PC-3 (cell line): ENCODE measurements around the gene ZNF846. TPM values are rescaled to one million over a fixed set of nuclear protein-coding genes. Genes with fewer than 3 reads are reported as not detected.

Experiments
- ATAC-seq: fragments of 200-7000 bp; cut with Tn5 transposase; 2 replicates; pipeline ENCODE4 v1.9.1; 2020; ENCODE audit warnings: mild to moderate bottlenecking, moderate library complexity
- BruUV-seq: library from RNA; stranded (reverse); fragments of 400-500 nt; replicated peaks from 2 replicates; lab custom pipeline; 2021; lab: Mats Ljungman, UMichigan
- CTCF ChIA-PET: fragments of 300-600 bp; sonication (Branson Sonifier 250); formaldehyde crosslinking; loops from one replicate; lab custom pipeline; 2022; ENCODE audit warnings: antibody characterized with exemption; lab: Charles Lee
- POLR2A ChIA-PET: fragments of 300-600 bp; sonication (Branson Sonifier 250); formaldehyde crosslinking; loops from one replicate; lab custom pipeline; 2022; ENCODE audit warnings: antibody characterized with exemption; ENCODE audit not compliant: unreplicated experiment; lab: Charles Lee
- DNase-seq: peaks from one replicate; pipeline ENCODE4 v3.0.0-alpha.2; 2015
- H2AFZ ChIP-seq: fragments of 300-600 bp; sonication (generic); 2 replicates; pipeline ENCODE4 v1.6.0; 2016; ENCODE audit warnings: antibody characterized with exemption, low read length
- H3F3A ChIP-seq: fragments of 300-600 bp; sonication (generic); one replicate; pipeline ENCODE4 v1.6.0; 2017; ENCODE audit warnings: antibody characterized with exemption, low read length, control low read depth, mild to moderate bottlenecking; ENCODE audit not compliant: unreplicated experiment
- H3K27ac ChIP-seq: fragments of 300-600 bp; sonication (generic); 2 replicates; pipeline ENCODE4 v1.5.1; 2016; ENCODE audit warnings: mild to moderate bottlenecking, low read length
- H3K27me3 ChIP-seq: fragments of 300-600 bp; sonication (generic); 2 replicates; pipeline ENCODE4 v1.6.1; 2016; ENCODE audit warnings: low read length, mixed read lengths
- H3K36me3 ChIP-seq: fragments of 300-600 bp; sonication (generic); 2 replicates; pipeline ENCODE4 v1.6.1; 2016; ENCODE audit warnings: low read depth, mixed run types, low read length, mixed read lengths
- H3K4me1 ChIP-seq: fragments of 300-600 bp; sonication (generic); 2 replicates; pipeline ENCODE4 v1.5.1; 2016; ENCODE audit warnings: low read length; ENCODE audit not compliant: insufficient read depth
- H3K4me2 ChIP-seq: fragments of 300-600 bp; sonication (generic); 2 replicates; pipeline ENCODE4 v1.6.0; 2016; ENCODE audit warnings: low read length
- H3K4me3 ChIP-seq: fragments of 300-600 bp; sonication (generic); 2 replicates; pipeline ENCODE4 v1.5.1; 2016; ENCODE audit warnings: mild to moderate bottlenecking, low read length, mixed read lengths
- H3K79me2 ChIP-seq: fragments of 300-600 bp; sonication (generic); 2 replicates; pipeline ENCODE4 v1.6.1; 2017; ENCODE audit warnings: low read length, mixed read lengths
- H3K9ac ChIP-seq: fragments of 300-600 bp; sonication (generic); 2 replicates; pipeline ENCODE4 v1.6.0; 2016; ENCODE audit warnings: mild to moderate bottlenecking, low read length
- H3K9me2 ChIP-seq: fragments of 300-600 bp; sonication (generic); replicated peaks from 2 replicates; pipeline ENCODE4 v1.6.1; 2016; ENCODE audit warnings: mixed run types, low read length, mixed read lengths
- H3K9me3 ChIP-seq: fragments of 300-600 bp; sonication (generic); 2 replicates; pipeline ENCODE4 v1.6.1; 2016; ENCODE audit warnings: low read length, mixed read lengths
- H4K20me1 ChIP-seq: fragments of 300-600 bp; sonication (generic); 2 replicates; pipeline ENCODE4 v1.6.1; 2016; ENCODE audit warnings: low read length, mixed read lengths
- EZH2 ChIP-seq: fragments of 300-600 bp; sonication (generic); IDR thresholded peaks from one replicate; pipeline ENCODE4 v1.6.1; 2017; ENCODE audit warnings: antibody characterized with exemption, mild to moderate bottlenecking, low read length; ENCODE audit not compliant: unreplicated experiment
- EZH2phosphoT487 ChIP-seq: fragments of 300-600 bp; sonication (generic); IDR thresholded peaks from 2 replicates; pipeline ENCODE4 v1.6.1; 2018; ENCODE audit warnings: mild to moderate bottlenecking, antibody characterized with exemption, low read length, borderline replicate concordance
- intact Hi-C: fragments of 100-400 bp; cut with micrococcal nuclease; formaldehyde crosslinking; loops from 2 replicates; pipeline ENCODE4 v1.9.0; 2023
- total RNA-seq: library from RNA; depleted of rRNA; stranded (reverse); fragments of >200 nt; gene quantifications from 2 replicates; pipeline ENCODE4 v1.2.3, GENCODE V29; 2014
- TF ChIP-seq, protein P1 (sequence below): fragments of 300-600 bp; sonication (generic); conservative IDR thresholded peaks from 2 replicates; pipeline ENCODE4 v1.5.1; 2017; ENCODE audit warnings: antibody characterized with exemption, low read depth, mild to moderate bottlenecking, low read length

Gene ZNF846
- total RNA-seq, 1 experiment from 2014 or later = 15.7 TPM

DNA sequence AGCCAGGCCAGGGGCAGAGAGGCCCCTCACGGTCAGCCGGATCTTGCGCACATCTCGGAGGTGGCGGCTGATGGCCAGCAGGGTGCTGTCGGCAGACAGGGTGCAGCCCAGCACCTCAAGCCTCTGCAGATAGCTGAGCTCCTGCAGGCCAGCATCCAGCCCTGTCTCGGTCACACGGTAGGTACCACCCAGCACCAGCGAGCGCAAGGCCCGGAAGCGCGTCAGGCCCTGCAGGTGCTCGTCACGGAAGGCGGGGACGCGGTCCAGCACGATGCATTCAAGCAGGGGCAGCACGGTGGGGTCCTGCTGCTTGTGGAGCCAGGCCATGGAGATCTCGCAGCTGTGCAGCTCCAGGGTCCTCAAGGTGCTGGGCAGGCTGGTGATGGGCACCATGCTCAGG is 42.6 kb upstream of the ZNF846 start:
- intact Hi-C loops = no loop called here
- no peak overlapping the region for H3K9ac ChIP-seq
- no peak overlapping the region for H2AFZ ChIP-seq
- H3K27me3 ChIP-seq = no peaks in the 10 kb centered on the region
- no peak overlapping the region for H3K4me2 ChIP-seq
- no peaks in the 10 kb centered on the region for H4K20me1 ChIP-seq
- DNase-seq = no peak
- no peaks in the 10 kb centered on the region for H3F3A ChIP-seq
- no peak overlapping the region for H3K27ac ChIP-seq
- no peaks in the 10 kb centered on the region for H3K4me1 ChIP-seq
- ATAC-seq = no peak
- POLR2A ChIA-PET = no interaction called here
- H3K9me3 ChIP-seq = no peaks in the 10 kb centered on the region
- BruUV-seq = no TSS peak
- no peak for TF ChIP-seq EZH2
- no peak for TF ChIP-seq EZH2phosphoT487
- TF ChIP-seq, protein P1, sequence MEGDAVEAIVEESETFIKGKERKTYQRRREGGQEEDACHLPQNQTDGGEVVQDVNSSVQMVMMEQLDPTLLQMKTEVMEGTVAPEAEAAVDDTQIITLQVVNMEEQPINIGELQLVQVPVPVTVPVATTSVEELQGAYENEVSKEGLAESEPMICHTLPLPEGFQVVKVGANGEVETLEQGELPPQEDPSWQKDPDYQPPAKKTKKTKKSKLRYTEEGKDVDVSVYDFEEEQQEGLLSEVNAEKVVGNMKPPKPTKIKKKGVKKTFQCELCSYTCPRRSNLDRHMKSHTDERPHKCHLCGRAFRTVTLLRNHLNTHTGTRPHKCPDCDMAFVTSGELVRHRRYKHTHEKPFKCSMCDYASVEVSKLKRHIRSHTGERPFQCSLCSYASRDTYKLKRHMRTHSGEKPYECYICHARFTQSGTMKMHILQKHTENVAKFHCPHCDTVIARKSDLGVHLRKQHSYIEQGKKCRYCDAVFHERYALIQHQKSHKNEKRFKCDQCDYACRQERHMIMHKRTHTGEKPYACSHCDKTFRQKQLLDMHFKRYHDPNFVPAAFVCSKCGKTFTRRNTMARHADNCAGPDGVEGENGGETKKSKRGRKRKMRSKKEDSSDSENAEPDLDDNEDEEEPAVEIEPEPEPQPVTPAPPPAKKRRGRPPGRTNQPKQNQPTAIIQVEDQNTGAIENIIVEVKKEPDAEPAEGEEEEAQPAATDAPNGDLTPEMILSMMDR = no peak
- no peaks in the 10 kb centered on the region for H3K9me2 ChIP-seq
- H3K79me2 ChIP-seq = peaks cover 4% of the 10 kb centered on the region
- H3K36me3 ChIP-seq = peaks cover 23% of the 10 kb centered on the region; the same call in 1 of the 2 replicates
- CTCF ChIA-PET = no interaction called here
- no peak overlapping the region for H3K4me3 ChIP-seq

- Histone ChIP-seq H3K9me2 (no peaks in the 10 kb centered on the region), H3K9ac (no peak overlapping the region), H3F3A (no peaks in the 10 kb centered on the region), H3K79me2 (no peaks in the 10 kb centered on the region), H3K4me2 (no peak overlapping the region), H3K36me3 (peaks cover 18% of the 10 kb centered on the region; the same call in 1 of the 2 replicates), H3K4me3 (no peak overlapping the region), H3K27ac (no peak overlapping the region), H3K4me1 (no peaks in the 10 kb centered on the region), H3K9me3 (no peaks in the 10 kb centered on the region), H2AFZ (no peak overlapping the region), H3K27me3 (no peaks in the 10 kb centered on the region), H4K20me1 (no peaks in the 10 kb centered on the region)
- intact Hi-C loops = no loop called here
- BruUV-seq = no TSS peak
- TF ChIP-seq, protein P1 = no peak
- TF ChIP-seq EZH2 (no peak), EZH2phosphoT487 (no peak)
- POLR2A ChIA-PET = no interaction called here
- CTCF ChIA-PET = no interaction called here
- DNase-seq (no peak), ATAC-seq (no peak)
Measured at GRCh38 chr19:9808855-9809824, 40.6 kb upstream of the ZNF846 start.

GRCh38 chr19:9806803-9807202 is 38.3 kb upstream of the ZNF846 start:
- TF ChIP-seq EZH2phosphoT487 (no peak), EZH2 (no peak)
- TF ChIP-seq, protein P1 = no peak
- ATAC-seq = no peak
- H3K9me2 ChIP-seq = no peaks in the 10 kb centered on the region
- POLR2A ChIA-PET = no interaction called here
- H3K27me3 ChIP-seq = no peaks in the 10 kb centered on the region
- CTCF ChIA-PET = no interaction called here
- H3K4me3 ChIP-seq = no peak overlapping the region
- no peaks in the 10 kb centered on the region for H3K9me3 ChIP-seq
- H3K27ac ChIP-seq = no peak overlapping the region
- H3K9ac ChIP-seq = no peak overlapping the region
- H3K4me2 ChIP-seq = no peak overlapping the region
- BruUV-seq = no TSS peak
- no peaks in the 10 kb centered on the region for H4K20me1 ChIP-seq
- H3K4me1 ChIP-seq = no peaks in the 10 kb centered on the region
- H2AFZ ChIP-seq = no peak overlapping the region
- no peak for DNase-seq
- no peaks in the 10 kb centered on the region for H3F3A ChIP-seq
- intact Hi-C loops = no loop called here
- H3K36me3 ChIP-seq = peaks cover 18% of the 10 kb centered on the region; the same call in 1 of the 2 replicates
- no peaks in the 10 kb centered on the region for H3K79me2 ChIP-seq
